NB4 (cell line): ENCODE data around the gene SIL1.

Experiments
- MYC ChIP-seq: IDR thresholded peaks from 2 replicates; pipeline ENCODE4 v1.6.1; 2011; ENCODE audit warnings: low read depth, low read length
- POLR2A ChIP-seq: IDR thresholded peaks from 2 replicates; pipeline ENCODE4 v1.6.1; 2011; ENCODE audit warnings: mild to moderate bottlenecking; ENCODE audit not compliant: insufficient read length; ENCODE audit errors: extremely low read depth
- TF ChIP-seq, protein P1 (sequence below): IDR thresholded peaks from one replicate; pipeline ENCODE4 v1.5.1; 2012; ENCODE audit warnings: low read depth, low read length
- TF ChIP-seq, protein P2 (sequence below): IDR thresholded peaks from 2 replicates; pipeline ENCODE4 v1.6.1; 2011; ENCODE audit warnings: low read depth, low read length

DNA sequence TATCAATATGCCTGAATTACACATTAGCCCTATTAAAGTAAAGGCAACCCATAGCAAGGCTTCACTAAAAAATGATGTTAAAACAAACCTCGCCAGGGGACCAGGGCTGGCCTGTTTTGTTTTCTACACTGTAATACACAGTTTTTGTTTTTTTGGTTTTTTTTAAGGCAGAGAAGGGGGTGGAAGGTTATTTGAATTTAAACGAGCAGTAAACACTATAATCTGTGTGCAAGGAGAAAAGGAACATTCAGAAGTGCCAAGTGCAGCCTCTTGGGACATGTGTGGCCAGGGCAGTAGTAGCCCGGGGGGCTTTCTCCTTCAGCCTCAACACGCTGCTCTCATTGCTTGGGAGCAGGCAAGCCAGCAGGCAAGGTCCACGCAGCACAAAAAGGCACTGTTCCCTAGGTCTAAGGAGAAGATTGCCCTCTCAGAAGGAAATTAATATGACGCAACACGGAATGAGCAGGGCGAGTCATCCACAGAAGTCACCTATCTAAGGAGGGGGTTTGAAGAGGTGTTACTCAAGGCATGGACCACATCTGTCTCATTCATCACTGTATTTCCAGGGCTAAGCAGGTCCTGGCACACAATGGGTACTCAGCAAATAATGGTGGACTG is 16.2 kb downstream of the SIL1 start:
- TF ChIP-seq POLR2A, result no peak
- TF ChIP-seq, protein P1, sequence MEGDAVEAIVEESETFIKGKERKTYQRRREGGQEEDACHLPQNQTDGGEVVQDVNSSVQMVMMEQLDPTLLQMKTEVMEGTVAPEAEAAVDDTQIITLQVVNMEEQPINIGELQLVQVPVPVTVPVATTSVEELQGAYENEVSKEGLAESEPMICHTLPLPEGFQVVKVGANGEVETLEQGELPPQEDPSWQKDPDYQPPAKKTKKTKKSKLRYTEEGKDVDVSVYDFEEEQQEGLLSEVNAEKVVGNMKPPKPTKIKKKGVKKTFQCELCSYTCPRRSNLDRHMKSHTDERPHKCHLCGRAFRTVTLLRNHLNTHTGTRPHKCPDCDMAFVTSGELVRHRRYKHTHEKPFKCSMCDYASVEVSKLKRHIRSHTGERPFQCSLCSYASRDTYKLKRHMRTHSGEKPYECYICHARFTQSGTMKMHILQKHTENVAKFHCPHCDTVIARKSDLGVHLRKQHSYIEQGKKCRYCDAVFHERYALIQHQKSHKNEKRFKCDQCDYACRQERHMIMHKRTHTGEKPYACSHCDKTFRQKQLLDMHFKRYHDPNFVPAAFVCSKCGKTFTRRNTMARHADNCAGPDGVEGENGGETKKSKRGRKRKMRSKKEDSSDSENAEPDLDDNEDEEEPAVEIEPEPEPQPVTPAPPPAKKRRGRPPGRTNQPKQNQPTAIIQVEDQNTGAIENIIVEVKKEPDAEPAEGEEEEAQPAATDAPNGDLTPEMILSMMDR, result no peak
- TF ChIP-seq, protein P2, sequence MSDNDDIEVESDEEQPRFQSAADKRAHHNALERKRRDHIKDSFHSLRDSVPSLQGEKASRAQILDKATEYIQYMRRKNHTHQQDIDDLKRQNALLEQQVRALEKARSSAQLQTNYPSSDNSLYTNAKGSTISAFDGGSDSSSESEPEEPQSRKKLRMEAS, result no peak
- no peak for TF ChIP-seq MYC
